HepG2 (cell line): Measurements from ENCODE around the gene CLTA. TPM values are rescaled to one million over a fixed set of nuclear protein-coding genes. Genes with fewer than 3 reads are reported as not detected.

Source experiments
- AHR ChIP-seq: IDR thresholded peaks from 2 replicates; pipeline ENCODE4 v1.6.1; 2018; ENCODE audit warnings: missing genetic modification reagents, missing compliant biosample characterization
- AKNA ChIP-seq: sonication (generic); formaldehyde crosslinking; IDR thresholded peaks from 2 replicates; pipeline ENCODE4 v1.4.0; 2020; ENCODE audit warnings: missing genetic modification reagents, borderline replicate concordance
- ATF1 ChIP-seq: IDR thresholded peaks from 2 replicates; pipeline ENCODE4 v1.6.1; 2016; ENCODE audit warnings: mild to moderate bottlenecking, control low read depth
- ATF4 ChIP-seq, 2 experiments: fragments of 450-650 bp in 1 of 2; sonication (generic) in 1 of 2; formaldehyde crosslinking; IDR thresholded peaks; 2 replicates each; pipeline versions ENCODE4 v1.5.0 to v1.8.0; 2020 to 2022; ENCODE audit warnings: mild to moderate bottlenecking in 1 of 2, missing genetic modification reagents in 1 of 2
- CREB3 ChIP-seq: sonication (generic); formaldehyde crosslinking; IDR thresholded peaks from 2 replicates; pipeline ENCODE4 v1.5.0; 2020; ENCODE audit warnings: missing genetic modification reagents
- EED ChIP-seq: sonication (generic); formaldehyde crosslinking; IDR thresholded peaks from 2 replicates; pipeline ENCODE4 v1.5.0; 2020; ENCODE audit warnings: mild to moderate bottlenecking, missing genetic modification reagents
- ETV5 ChIP-seq: IDR thresholded peaks from 2 replicates; pipeline ENCODE4 v1.6.1; 2018; ENCODE audit warnings: missing biosample characterization, missing genetic modification reagents, inconsistent platforms, borderline replicate concordance
- FOXO1 ChIP-seq: sonication (generic); formaldehyde crosslinking; IDR thresholded peaks from 2 replicates; pipeline ENCODE4 v1.4.0; 2020; ENCODE audit warnings: missing genetic modification reagents
- NFIC ChIP-seq: IDR thresholded peaks from 2 replicates; pipeline ENCODE4 v1.6.1; 2012; ENCODE audit warnings: mild to moderate bottlenecking, low read length, inconsistent platforms
- PREB ChIP-seq: sonication (generic); formaldehyde crosslinking; IDR thresholded peaks from 2 replicates; pipeline ENCODE4 v1.4.0; 2020; ENCODE audit warnings: missing genetic modification reagents
- RXRB ChIP-seq: IDR thresholded peaks from 2 replicates; pipeline ENCODE4 v1.6.1; 2016; ENCODE audit warnings: borderline replicate concordance, missing genetic modification reagents, missing compliant biosample characterization
- SIN3A ChIP-seq: IDR thresholded peaks from 2 replicates; pipeline ENCODE4 v1.6.1; 2011; ENCODE audit warnings: low read depth, mild to moderate bottlenecking, control low read depth, low read length, borderline replicate concordance
- SMARCE1 ChIP-seq: fragments of 450-650 bp; IDR thresholded peaks from 2 replicates; pipeline ENCODE4 v1.6.1; 2017; ENCODE audit warnings: borderline replicate concordance
- SP140L ChIP-seq: sonication (generic); formaldehyde crosslinking; IDR thresholded peaks from 2 replicates; pipeline ENCODE4 v1.4.0; 2020; ENCODE audit warnings: missing genetic modification reagents, borderline replicate concordance
- STAG1 ChIP-seq: sonication (generic); formaldehyde crosslinking; IDR thresholded peaks from 2 replicates; pipeline ENCODE4 v1.4.0; 2020; ENCODE audit warnings: missing genetic modification reagents
- TBX2 ChIP-seq: sonication (generic); formaldehyde crosslinking; IDR thresholded peaks from 2 replicates; pipeline ENCODE4 v1.5.0; 2020; ENCODE audit warnings: missing genetic modification reagents, mild to moderate bottlenecking, borderline replicate concordance
- ZBTB1 ChIP-seq: sonication (generic); formaldehyde crosslinking; IDR thresholded peaks from 2 replicates; pipeline ENCODE4 v1.4.0; 2020; ENCODE audit warnings: missing genetic modification reagents, borderline replicate concordance
- ZBTB3 ChIP-seq: sonication (generic); formaldehyde crosslinking; IDR thresholded peaks from 2 replicates; pipeline ENCODE4 v1.4.0; 2020; ENCODE audit warnings: low read depth, mild to moderate bottlenecking, moderate library complexity, missing genetic modification reagents, borderline replicate concordance
- ZFP36L1 ChIP-seq: sonication (generic); formaldehyde crosslinking; IDR thresholded peaks from 2 replicates; pipeline ENCODE4 v1.8.0; 2022; ENCODE audit warnings: mild to moderate bottlenecking, missing genetic modification reagents, moderate library complexity
- ZNF121 ChIP-seq: sonication (generic); formaldehyde crosslinking; IDR thresholded peaks from 2 replicates; pipeline ENCODE4 v1.5.0; 2020; ENCODE audit warnings: mild to moderate bottlenecking, missing genetic modification reagents
- ZNF207 ChIP-seq: fragments of 450-650 bp; IDR thresholded peaks from 2 replicates; pipeline ENCODE4 v1.6.1; 2016; ENCODE audit warnings: antibody characterized with exemption, borderline replicate concordance
- ZNF33B ChIP-seq: sonication (generic); formaldehyde crosslinking; IDR thresholded peaks from 2 replicates; pipeline ENCODE4 v1.5.1; 2020; ENCODE audit warnings: mild to moderate bottlenecking, missing genetic modification reagents
- ZNF564 ChIP-seq: sonication (generic); formaldehyde crosslinking; IDR thresholded peaks from 2 replicates; pipeline ENCODE4 v1.8.1; 2023; ENCODE audit warnings: mild to moderate bottlenecking, missing genetic modification reagents
- ZNF720 ChIP-seq: sonication (generic); formaldehyde crosslinking; IDR thresholded peaks from 2 replicates; pipeline ENCODE4 v1.4.0; 2020; ENCODE audit warnings: missing genetic modification reagents
- polyA plus RNA-seq, 8 experiments: library from polyadenylated mRNA; depleted of rRNA in 3 of 8; stranded (reverse) in 7 of 8; unstranded in 1 of 8; fragments of >200 nt; fragmentation: Illumina TruSeq in 4 of 8; extraction: Trizol in 4 of 8; gene quantifications; 2 replicates each; pipeline versions ENCODE4 v1.2.1 to v1.2.3, GENCODE V29; 2011 to 2016; ENCODE audit warnings: low read depth in 4 of 8, missing spikeins in 1 of 8, mixed read lengths in 1 of 8; ENCODE audit not compliant: insufficient read depth in 1 of 8
- total RNA-seq, 5 experiments: library from RNA; depleted of rRNA; stranded (reverse); fragments of >200 nt; fragmentation: Illumina TruSeq; extraction: Trizol; gene quantifications; 2 replicates each; pipeline ENCODE4 v1.2.3, GENCODE V29; 2016; ENCODE audit warnings: low read depth in 1 of 5

The CLTA gene
- total and polyA plus RNA-seq, 2 of the 13 experiments (the other 11 are each of a cell fraction or from before 2014, with no cell fraction given) = 143 to 222 TPM

- TF ChIP-seq AKNA = no peak
- no peak for TF ChIP-seq RXRB (CRISPR knock-in tag)
- TF ChIP-seq ETV5 (CRISPR knock-in tag) = 0 out of 2 replicates have a peak, but pooled peaks have one; percentile 15
- TF ChIP-seq ZNF207 = no peak
- TF ChIP-seq SIN3A = 0 out of 2 replicates have a peak, but pooled peaks have one; percentile 55
- no peak for TF ChIP-seq ZNF720 (CRISPR knock-in tag)
- peak; percentile 66; the same call in 1 of the 2 replicates for TF ChIP-seq NFIC
- no peak for TF ChIP-seq ZFP36L1 (CRISPR knock-in tag)
- no peak for TF ChIP-seq ATF4 (CRISPR knock-in tag; IDR thresholded peaks at IDR 0.05)
- 0 out of 2 replicates have a peak, but pooled peaks have one; percentile 21 for TF ChIP-seq FOXO1
- TF ChIP-seq PREB (CRISPR knock-in tag) = no peak
- TF ChIP-seq ATF1 (CRISPR knock-in tag) = no peak; the same call in 1 of the 2 replicates
- no peak for TF ChIP-seq EED
- no peak for TF ChIP-seq ZBTB3 (CRISPR knock-in tag)
- no peak for TF ChIP-seq SMARCE1
- no peak for TF ChIP-seq ZNF33B (CRISPR knock-in tag)
- 0 out of 2 replicates have a peak, but pooled peaks have one; percentile 12 for TF ChIP-seq ZNF121 (CRISPR knock-in tag)
- no peak for TF ChIP-seq CREB3 (CRISPR knock-in tag)
- no peak for TF ChIP-seq STAG1 (CRISPR knock-in tag)
- TF ChIP-seq TBX2 (CRISPR knock-in tag) = 0 out of 2 replicates have a peak, but pooled peaks have one; percentile 11
- TF ChIP-seq SP140L (CRISPR knock-in tag) = no peak
- TF ChIP-seq ZNF564 (CRISPR knock-in tag) = no peak
- no peak for TF ChIP-seq ZBTB1 (CRISPR knock-in tag)
- TF ChIP-seq AHR (CRISPR knock-in tag) = no peak
Observed at GRCh38 chr9:36207546-36208012, 16.9 kb downstream of the CLTA start (continued).
